Peyer's patch (tissue), 4 donors: ENCODE data around the gene EHBP1.

Experiments
- POLR2A ChIP-seq, 2 donors: fragments of 450-650 bp; IDR thresholded peaks; one replicate each; pipeline ENCODE4 v1.5.1; 2017; ENCODE audit warnings: antibody characterized with exemption in 2 of 2, mild to moderate bottlenecking in 2 of 2, moderate library complexity in 2 of 2
- TF ChIP-seq, protein P1 (sequence below), 6 experiments: fragments of 450-650 bp in 4 of 6; fragments of 200-600 bp in 2 of 6; sonication (generic) in 1 of 6; IDR thresholded peaks; one replicate each; pipeline ENCODE4 v1.5.1; 2017 to 2019; ENCODE audit warnings: antibody characterized with exemption in 6 of 6, mild to moderate bottlenecking in 3 of 6, moderate library complexity in 1 of 6

DNA sequence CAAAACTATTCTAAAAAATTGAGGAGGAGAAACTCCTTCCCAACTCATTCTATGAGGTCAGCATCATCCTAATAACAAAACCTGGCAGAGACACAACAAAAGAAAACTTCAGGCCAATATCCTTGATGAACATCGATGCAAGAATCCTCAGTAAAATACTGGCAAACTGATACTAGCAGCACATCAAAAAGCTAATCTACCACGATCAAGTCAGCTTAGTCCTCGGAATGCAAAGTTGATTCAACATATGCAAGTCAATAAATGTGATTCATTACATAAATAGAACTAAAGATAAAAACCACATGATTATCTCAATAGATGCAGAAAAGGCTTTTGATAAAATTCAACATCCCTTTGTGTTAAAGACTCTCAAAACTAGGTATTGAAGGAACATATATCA, 63.1 kb downstream of the EHBP1 start:
- TF ChIP-seq, protein P1, sequence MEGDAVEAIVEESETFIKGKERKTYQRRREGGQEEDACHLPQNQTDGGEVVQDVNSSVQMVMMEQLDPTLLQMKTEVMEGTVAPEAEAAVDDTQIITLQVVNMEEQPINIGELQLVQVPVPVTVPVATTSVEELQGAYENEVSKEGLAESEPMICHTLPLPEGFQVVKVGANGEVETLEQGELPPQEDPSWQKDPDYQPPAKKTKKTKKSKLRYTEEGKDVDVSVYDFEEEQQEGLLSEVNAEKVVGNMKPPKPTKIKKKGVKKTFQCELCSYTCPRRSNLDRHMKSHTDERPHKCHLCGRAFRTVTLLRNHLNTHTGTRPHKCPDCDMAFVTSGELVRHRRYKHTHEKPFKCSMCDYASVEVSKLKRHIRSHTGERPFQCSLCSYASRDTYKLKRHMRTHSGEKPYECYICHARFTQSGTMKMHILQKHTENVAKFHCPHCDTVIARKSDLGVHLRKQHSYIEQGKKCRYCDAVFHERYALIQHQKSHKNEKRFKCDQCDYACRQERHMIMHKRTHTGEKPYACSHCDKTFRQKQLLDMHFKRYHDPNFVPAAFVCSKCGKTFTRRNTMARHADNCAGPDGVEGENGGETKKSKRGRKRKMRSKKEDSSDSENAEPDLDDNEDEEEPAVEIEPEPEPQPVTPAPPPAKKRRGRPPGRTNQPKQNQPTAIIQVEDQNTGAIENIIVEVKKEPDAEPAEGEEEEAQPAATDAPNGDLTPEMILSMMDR (IDR thresholded peaks at IDR 0.05), result no peak
- TF ChIP-seq POLR2A (IDR thresholded peaks at IDR 0.05), result no peak
